Activated CD8-positive, alpha-beta T cell treated with anti-CD3 and anti-CD28 coated beads for 36 hours (primary cell): ENCODE measurements around the gene HIF1A. TPM values are rescaled to one million over a fixed set of nuclear protein-coding genes. Genes with fewer than 3 reads are reported as not detected.

Experiments
- ATAC-seq: fragments of 200-7000 bp; cut with Tn5 transposase; one replicate; pipeline ENCODE4 v1.10.0; 2021; ENCODE audit warnings: mild to moderate bottlenecking, moderate library complexity
- CTCF ChIA-PET: fragments of 350-600 bp; sonication (Branson Sonifier 250); formaldehyde crosslinking; loops from one replicate; lab custom pipeline; 2021; ENCODE audit warnings: antibody characterized with exemption; lab: Charles Lee
- POLR2A ChIA-PET: fragments of 350-600 bp; sonication (Branson Sonifier 250); formaldehyde crosslinking; loops from one replicate; lab custom pipeline; 2021; ENCODE audit warnings: antibody characterized with exemption; lab: Charles Lee
- DNase-seq: peaks from one replicate; pipeline ENCODE4 v3.0.0-alpha.2; 2020
- H3K27ac Mint-ChIP-seq: one replicate; pipeline ENCODE4 v1.8.0; 2021; ENCODE audit warnings: mild to moderate bottlenecking, mixed read lengths
- H3K27me3 Mint-ChIP-seq: one replicate; pipeline ENCODE4 v1.8.0; 2021; ENCODE audit warnings: mixed read lengths
- H3K36me3 Mint-ChIP-seq: one replicate; pipeline ENCODE4 v1.8.0; 2021; ENCODE audit warnings: low read depth, mixed read lengths
- H3K4me1 Mint-ChIP-seq: one replicate; pipeline ENCODE4 v1.8.0; 2021; ENCODE audit warnings: low read depth, mixed read lengths
- H3K4me3 Mint-ChIP-seq: one replicate; pipeline ENCODE4 v1.8.0; 2021; ENCODE audit warnings: mild to moderate bottlenecking, moderate library complexity, mixed read lengths
- H3K9me3 Mint-ChIP-seq: one replicate; pipeline ENCODE4 v1.8.0; 2021; ENCODE audit warnings: mixed read lengths
- intact Hi-C: fragments of 100-400 bp; cut with micrococcal nuclease; formaldehyde crosslinking; loops from one replicate; pipeline ENCODE4 v1.10.0; 2022
- total RNA-seq, 2 experiments: library from RNA; stranded (reverse); gene quantifications; one replicate each; pipeline ENCODE4 v1.2.3, GENCODE V29; 2021
- TF ChIP-seq, protein P1 (sequence below): fragments of 200-600 bp; IDR thresholded peaks from one replicate; pipeline ENCODE4 v1.8.0; 2022; ENCODE audit warnings: antibody characterized with exemption, mild to moderate bottlenecking

The HIF1A gene
- total RNA-seq, 2 experiments from 2014 or later, result 133 to 140 TPM

DNA sequence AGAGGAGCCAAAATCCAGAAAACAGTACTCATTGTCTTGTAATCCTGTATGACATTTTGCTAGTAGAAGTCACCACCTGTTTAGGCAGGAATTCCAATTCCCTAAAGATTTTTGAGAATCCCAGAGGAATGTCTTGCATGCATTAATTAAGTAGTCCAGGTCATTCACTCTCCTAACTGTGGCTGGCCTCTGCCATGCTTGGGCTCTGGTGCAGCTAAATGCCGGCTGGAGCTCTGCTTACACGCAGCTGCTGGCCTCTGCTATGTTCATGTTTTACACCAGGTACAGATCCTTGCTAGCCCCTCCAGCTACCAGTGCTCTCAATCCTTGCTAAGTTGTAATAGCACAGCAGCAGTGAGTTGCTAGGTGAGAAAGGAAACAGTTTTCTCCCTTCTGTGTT is 16.3 kb upstream of the HIF1A start:
- POLR2A ChIA-PET, result interaction anchor here (1.0 to 1.3 kb wide), 2 partner anchors 20 to 219 kb away, joined by 3 read pairs; no protein-coding TSS in a partner anchor
- ATAC-seq, result no peak
- TF ChIP-seq, protein P1, sequence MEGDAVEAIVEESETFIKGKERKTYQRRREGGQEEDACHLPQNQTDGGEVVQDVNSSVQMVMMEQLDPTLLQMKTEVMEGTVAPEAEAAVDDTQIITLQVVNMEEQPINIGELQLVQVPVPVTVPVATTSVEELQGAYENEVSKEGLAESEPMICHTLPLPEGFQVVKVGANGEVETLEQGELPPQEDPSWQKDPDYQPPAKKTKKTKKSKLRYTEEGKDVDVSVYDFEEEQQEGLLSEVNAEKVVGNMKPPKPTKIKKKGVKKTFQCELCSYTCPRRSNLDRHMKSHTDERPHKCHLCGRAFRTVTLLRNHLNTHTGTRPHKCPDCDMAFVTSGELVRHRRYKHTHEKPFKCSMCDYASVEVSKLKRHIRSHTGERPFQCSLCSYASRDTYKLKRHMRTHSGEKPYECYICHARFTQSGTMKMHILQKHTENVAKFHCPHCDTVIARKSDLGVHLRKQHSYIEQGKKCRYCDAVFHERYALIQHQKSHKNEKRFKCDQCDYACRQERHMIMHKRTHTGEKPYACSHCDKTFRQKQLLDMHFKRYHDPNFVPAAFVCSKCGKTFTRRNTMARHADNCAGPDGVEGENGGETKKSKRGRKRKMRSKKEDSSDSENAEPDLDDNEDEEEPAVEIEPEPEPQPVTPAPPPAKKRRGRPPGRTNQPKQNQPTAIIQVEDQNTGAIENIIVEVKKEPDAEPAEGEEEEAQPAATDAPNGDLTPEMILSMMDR, result no peak

GRCh38 chr14:61681413-61681812 is 13.9 kb upstream of the HIF1A start:
- Mint-ChIP-seq H3K36me3 (no peaks in the 10 kb centered on the region), H3K4me1 (peaks cover 6% of the 10 kb centered on the region), H3K4me3 (no peak overlapping the region), H3K27me3 (no peaks in the 10 kb centered on the region), H3K9me3 (peaks cover under 1% of the 10 kb centered on the region), H3K27ac (no peak overlapping the region)
- intact Hi-C loops, result no loop called here
- TF ChIP-seq, protein P1, result no peak
- ATAC-seq (no peak), DNase-seq (no peak)
- POLR2A ChIA-PET, result no interaction called here
- CTCF ChIA-PET, result interaction anchor here (0.7 to 2.0 kb wide), 3 partner anchors 9 to 206 kb away, joined by 3 to 6 read pairs (median 4); no protein-coding TSS in a partner anchor

More for the DNA sequence above, 16.3 kb upstream of the HIF1A start:
- no peak overlapping the region for H3K27ac Mint-ChIP-seq
- H3K27me3 Mint-ChIP-seq, result no peaks in the 10 kb centered on the region
- CTCF ChIA-PET, result interaction anchor here (1.1 kb wide), 1 partner anchor 12 kb away, joined by 4 read pairs; no protein-coding TSS in a partner anchor
- H3K9me3 Mint-ChIP-seq, result no peaks in the 10 kb centered on the region
- H3K36me3 Mint-ChIP-seq, result no peaks in the 10 kb centered on the region
- intact Hi-C loops, result no loop called here
- no peak for DNase-seq
- H3K4me1 Mint-ChIP-seq, result peaks cover under 1% of the 10 kb centered on the region
- H3K4me3 Mint-ChIP-seq, result no peak overlapping the region

DNA sequence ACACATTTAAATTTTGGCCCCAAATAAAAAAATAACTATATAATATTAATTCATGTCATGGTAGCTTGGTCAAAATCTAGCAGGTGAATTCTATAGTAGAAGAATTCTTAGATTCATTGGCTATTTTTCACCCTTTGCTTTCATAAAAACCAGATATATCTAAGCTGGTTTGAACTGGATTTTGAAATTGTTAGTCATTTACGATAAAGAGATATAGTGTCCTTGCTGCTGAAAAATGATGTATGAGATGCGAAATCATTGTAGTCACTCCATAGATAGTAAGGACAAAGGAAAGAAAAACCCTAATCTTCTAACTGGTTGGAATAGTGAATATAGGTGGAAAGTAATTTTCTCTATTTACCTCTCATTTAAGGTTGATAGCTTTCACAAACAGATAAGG is 12.2 kb upstream of the HIF1A start:
- H3K4me3 Mint-ChIP-seq, result no peak overlapping the region
- POLR2A ChIA-PET, result no interaction called here
- no peak overlapping the region for H3K27ac Mint-ChIP-seq
- peaks cover 3% of the 10 kb centered on the region for H3K9me3 Mint-ChIP-seq
- intact Hi-C loops, result no loop called here
- H3K36me3 Mint-ChIP-seq, result no peaks in the 10 kb centered on the region
- no peaks in the 10 kb centered on the region for H3K27me3 Mint-ChIP-seq
- TF ChIP-seq, protein P1, result no peak
- CTCF ChIA-PET, result interaction anchor here (0.8 to 1.1 kb wide), 2 partner anchors 12 to 14 kb away, joined by 3 read pairs; partner anchors contain the start of gene HIF1A
- DNase-seq, result no peak
- peaks cover 6% of the 10 kb centered on the region for H3K4me1 Mint-ChIP-seq
- ATAC-seq, result no peak

- ATAC-seq (no peak), DNase-seq (no peak)
- no peaks in the 10 kb centered on the region for H3K36me3 Mint-ChIP-seq
- ChIA-PET CTCF (interaction anchor here (0.7 kb wide), 1 partner anchor 9 kb away, joined by 3 read pairs; no protein-coding TSS in a partner anchor), POLR2A (interaction anchor here (0.6 to 1.9 kb wide), 3 partner anchors 10 to 211 kb away, joined by 3 to 9 read pairs (median 3); no protein-coding TSS in a partner anchor)
- intact Hi-C loops, result loop anchor here (10.0 kb wide), 3 partner anchors 95 to 365 kb away; partner anchors contain the start of gene PRKCH
- TF ChIP-seq, protein P1, result no peak
- no peak overlapping the region for H3K27ac Mint-ChIP-seq
- no peak overlapping the region for H3K4me3 Mint-ChIP-seq
- peaks cover 33% of the 10 kb centered on the region for H3K4me1 Mint-ChIP-seq
- H3K9me3 Mint-ChIP-seq, result peaks cover 4% of the 10 kb centered on the region
- H3K27me3 Mint-ChIP-seq, result peaks cover under 1% of the 10 kb centered on the region
Measured at GRCh38 chr14:61690039-61690438, 5.3 kb upstream of the HIF1A start.

GRCh38 chr14:61690982-61691381 is 4.3 kb upstream of the HIF1A start:
- Mint-ChIP-seq H3K27ac (peak overlapping the region; percentile 73), H3K36me3 (no peaks in the 10 kb centered on the region), H3K27me3 (peaks cover 1% of the 10 kb centered on the region), H3K4me1 (peaks cover 33% of the 10 kb centered on the region), H3K9me3 (peaks cover 4% of the 10 kb centered on the region), H3K4me3 (peak overlapping the region; percentile 48)
- no peak for ATAC-seq
- ChIA-PET CTCF (interaction anchor here (0.6 to 1.3 kb wide), 6 partner anchors 9 to 58 kb away, joined by 3 to 6 read pairs (median 4); no protein-coding TSS in a partner anchor), POLR2A (interaction anchor here (0.6 to 1.9 kb wide), 5 partner anchors 11 to 279 kb away, joined by 3 to 9 read pairs (median 3); no protein-coding TSS in a partner anchor)
- intact Hi-C loops, result loop anchor here (10.0 kb wide), 3 partner anchors 96 to 366 kb away; partner anchors contain the start of gene PRKCH
- DNase-seq, result no peak
- TF ChIP-seq, protein P1, result no peak
